HG02885 (cell line): ENCODE measurements around the gene SMKR1.
"Not testable (repeated sequence)": the region's sequence is repeated elsewhere in the genome, so short reads cannot be mapped to it uniquely, and the experiment has no call there.

ENCODE experiments used
- ATAC-seq: cut with Tn5 transposase; IDR thresholded peaks from one replicate; pipeline ENCODE4 v1.9.1; 2021; ENCODE audit warnings: mild to moderate bottlenecking; ENCODE audit not compliant: unreplicated experiment, poor library complexity

The SMKR1 gene

DNA sequence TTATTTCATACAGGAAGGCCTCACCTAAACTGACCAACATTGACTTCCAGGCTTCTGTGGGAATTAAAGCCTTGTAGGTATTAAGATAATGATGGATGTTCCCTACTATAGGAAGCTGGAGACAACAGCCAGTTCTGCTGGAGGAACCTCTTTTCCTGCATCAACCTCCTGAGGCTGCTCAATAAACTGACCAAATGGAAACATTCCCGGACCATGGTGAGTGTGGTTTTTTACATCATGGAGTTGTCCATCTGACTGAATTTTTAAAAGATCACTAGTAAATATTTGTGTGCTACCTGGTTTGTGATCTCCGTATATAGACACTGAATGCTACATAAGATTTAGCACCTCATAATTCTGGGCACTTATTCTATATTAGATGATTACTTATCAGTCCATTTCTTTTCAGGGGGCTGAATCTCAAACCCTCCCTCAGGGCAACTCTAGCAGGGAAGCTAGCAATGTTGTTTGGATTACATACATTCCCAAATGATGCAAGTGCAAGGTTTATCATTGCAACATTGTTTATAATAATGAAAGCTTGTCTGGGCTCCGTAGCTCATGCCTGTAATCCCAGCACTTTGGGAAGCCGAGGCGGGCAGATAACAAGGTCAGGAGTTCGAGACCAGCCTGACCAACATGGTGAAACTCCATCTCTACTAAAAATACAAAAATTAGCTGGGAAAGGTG lies 21.5 kb upstream of the SMKR1 start:
- no peak for ATAC-seq

- ATAC-seq, result not testable (repeated sequence)
Measured at GRCh38 chr7:129481376-129481775, 21.0 kb upstream of the SMKR1 start.

GRCh38 chr7:129482781-129483180 lies 19.6 kb upstream of the SMKR1 start:
- no peak for ATAC-seq

DNA sequence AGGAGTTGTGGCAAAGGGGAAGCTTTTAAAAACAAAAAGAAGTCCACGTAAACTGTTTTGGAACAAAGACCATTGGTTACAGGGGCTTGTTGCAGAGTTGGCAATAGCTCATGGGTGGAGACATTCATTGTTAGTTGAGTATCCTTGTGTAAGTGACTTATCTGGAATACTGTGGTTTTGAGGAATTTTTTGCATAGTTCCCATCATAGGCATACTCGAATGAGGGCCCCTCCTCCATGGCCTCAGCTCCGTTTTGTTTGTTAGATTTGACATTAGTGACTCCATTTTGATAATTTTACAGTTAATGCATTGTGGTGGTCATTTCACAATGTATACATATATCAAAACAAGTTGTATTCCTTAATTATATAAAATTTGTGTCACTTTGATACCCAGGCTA lies 12.8 kb upstream of the SMKR1 start:
- ATAC-seq, result no peak

DNA sequence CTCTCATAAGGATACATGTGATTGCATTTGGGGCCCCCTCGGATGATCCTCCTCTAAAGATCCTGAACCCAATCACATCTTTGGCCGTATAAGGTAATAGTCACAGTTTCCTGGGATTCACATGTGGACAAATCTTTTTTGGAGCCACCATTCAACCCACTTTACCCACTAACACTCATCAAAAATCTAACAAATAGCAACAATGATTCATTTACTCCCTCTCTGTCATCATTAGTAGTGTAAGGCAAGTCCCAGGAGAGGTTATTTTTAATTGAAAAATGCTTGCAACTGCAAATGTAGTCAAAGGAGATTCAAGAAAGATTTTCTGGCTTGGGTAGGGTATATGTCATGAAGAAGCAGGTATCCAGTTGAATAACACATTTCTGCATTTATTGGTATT lies 9.9 kb upstream of the SMKR1 start:
- ATAC-seq, result no peak

DNA sequence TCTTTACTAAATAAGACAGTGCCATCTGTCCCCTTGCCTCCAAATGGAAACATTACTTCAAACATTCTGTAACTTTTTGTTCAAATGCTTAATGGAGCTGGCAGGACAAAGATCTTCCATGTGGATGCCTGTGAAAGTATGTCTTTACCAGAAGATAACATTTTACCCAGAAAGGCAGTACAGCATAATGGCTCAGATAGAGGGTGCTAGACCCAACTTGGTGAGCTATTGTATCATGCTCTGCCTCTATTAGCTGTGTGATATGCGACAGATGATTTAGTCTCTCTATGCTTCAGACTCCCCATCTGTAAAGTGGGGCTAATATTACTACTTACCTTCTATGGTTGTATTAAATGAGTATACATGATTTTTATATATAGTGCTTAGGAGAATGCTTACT lies 8.8 kb upstream of the SMKR1 start:
- peak; percentile 42 for ATAC-seq

DNA sequence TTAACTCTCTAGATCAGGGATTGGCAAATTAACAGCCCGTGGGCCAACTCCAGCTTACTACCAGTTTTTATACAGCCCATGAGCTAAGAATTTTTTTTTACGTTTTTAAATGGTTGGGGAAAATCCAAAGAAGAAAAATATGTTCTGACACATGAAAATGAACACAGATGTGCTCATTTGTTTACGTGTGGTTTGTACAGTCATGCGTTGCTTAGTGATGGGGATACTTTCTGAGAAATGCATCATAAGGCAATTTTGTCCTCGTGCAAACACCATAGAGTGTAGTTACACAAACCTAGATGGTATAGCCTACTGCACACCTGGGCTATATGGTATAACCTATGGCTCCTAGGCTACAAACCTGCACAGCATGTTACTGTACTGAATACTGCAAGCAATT lies 8.3 kb upstream of the SMKR1 start:
- peak; percentile 80 for ATAC-seq

DNA sequence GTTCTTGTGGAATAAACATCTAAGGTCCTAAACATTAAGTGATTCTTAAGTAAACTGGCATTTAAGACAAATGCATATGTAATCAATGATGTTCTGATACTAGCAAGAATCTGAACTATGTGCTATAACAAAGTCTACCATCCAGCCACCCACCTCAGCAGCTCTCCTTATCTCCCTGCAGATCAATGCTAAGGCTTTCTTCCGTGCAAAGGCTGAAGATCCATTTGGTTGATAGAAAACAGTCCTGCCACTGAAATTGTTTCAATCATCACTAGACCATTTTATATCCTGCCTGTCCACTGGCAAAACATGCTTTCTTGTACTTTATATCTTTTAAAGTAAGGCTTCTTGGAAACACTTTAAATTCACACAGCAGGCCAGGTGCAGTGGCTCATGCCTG lies 6.3 kb upstream of the SMKR1 start:
- no peak for ATAC-seq

- ATAC-seq, result no peak
Measured at GRCh38 chr7:129496653-129497052, 5.7 kb upstream of the SMKR1 start.

DNA sequence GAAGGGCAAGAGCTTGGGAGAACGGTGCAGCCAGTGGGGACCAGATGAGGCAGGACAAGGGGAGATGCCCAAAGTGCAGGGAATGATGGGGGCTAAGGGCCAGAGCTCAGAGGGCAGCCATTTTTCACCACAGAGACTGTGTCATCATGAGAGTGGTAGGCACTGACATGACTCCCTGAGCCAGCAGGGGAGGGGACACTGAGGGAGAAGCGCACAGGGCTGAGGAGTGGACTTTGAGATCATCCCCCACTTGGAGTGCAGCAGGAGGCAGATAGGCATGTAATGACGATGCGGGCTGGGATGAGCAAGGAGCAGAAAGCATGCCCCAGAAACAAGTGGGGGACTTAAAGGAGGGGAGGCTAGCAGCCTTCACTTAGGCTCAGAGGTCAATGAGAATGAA lies 5.2 kb upstream of the SMKR1 start:
- no peak for ATAC-seq

- ATAC-seq, result no peak
Measured at GRCh38 chr7:129498021-129498420, 4.3 kb upstream of the SMKR1 start.

GRCh38 chr7:129499999-129500398 lies 2.3 kb upstream of the SMKR1 start:
- ATAC-seq, result no peak

GRCh38 chr7:129502708-129503685 lies 666 bp downstream of the SMKR1 start:
- ATAC-seq, result peak; percentile 19

DNA sequence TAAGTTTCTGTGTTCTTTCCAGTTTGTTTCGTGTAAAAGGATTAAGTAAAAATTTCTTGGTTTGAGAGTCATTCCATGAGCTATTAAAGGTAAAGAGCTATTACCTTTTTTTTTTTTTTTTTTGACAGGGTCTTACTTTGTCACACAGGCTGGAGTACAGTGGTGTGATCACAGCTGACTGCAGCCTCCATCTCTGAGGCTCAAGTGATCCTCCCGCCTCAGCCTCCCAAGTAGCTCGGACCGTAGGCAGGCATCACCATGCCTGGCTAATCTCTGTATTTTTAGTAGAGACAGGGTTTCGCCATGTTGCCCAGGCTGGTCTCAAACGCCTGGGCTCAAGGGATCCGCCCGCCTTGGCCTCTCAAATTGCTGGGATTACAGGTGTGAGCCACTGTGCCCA lies 1.4 kb downstream of the SMKR1 start:
- ATAC-seq, result no peak

- no peak for ATAC-seq
Measured at GRCh38 chr7:129512192-129512591, 9.9 kb downstream of the SMKR1 start.

DNA sequence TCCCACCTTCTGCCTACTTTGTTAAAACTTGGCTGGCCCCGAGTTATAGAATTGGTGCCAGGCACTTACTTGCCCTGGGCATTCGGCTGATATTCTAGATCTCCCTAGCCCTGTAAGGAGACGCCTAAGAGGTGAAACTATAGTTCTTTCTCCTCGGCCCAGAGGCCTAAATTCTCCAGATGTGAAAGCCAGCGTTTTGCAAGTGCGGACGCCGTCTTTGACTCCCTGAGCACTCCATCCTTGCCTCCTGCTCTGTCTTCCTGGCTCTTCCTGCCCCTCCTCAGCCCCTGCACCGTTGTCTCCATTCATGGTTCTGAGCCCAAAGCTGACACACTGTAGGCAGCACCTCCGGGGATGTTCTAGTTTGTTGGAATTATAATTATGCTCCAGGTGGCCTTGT lies 11.2 kb downstream of the SMKR1 start:
- ATAC-seq, result no peak

GRCh38 chr7:129514683-129515082 lies 12.4 kb downstream of the SMKR1 start:
- no peak for ATAC-seq

GRCh38 chr7:129515381-129515780 lies 13.1 kb downstream of the SMKR1 start:
- ATAC-seq, result no peak

DNA sequence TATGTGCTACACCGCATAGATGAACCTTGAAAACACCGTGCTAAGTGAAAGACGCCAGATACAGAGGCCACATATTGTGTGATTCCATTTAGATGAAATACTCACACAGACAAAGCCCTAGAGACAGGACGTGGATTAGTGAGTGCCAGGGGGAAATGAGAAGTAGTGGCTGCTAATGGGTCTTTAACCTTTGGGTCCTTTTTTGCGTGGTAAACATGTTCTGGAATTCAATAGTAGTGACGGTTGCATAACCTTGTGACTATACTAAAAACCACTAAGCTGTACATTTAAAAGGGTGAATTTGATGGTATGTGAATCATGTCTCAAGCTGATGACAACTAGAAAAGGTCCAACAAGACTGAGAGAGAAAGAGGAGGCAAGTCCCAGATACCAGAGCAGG lies 15.6 kb downstream of the SMKR1 start:
- ATAC-seq, result no peak

DNA sequence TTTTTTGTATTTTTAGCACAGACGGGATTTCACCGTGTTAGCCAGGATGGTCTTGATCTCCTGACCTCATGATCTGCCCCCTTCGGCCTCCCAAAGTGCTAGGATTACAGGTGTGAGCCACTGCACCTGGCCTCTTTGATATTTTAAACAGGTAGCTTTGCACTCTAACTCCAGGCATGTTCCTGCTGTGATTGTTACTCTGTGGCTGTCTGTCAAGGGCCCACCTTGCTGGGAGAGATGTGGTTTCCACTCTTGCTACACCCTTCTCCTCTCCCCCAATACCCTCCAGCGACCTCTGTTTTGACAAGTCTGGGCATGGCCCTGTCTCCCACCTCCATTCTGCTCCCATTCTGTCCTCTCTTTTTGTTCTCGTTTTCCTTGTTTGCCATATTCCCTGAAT lies 17.1 kb downstream of the SMKR1 start:
- no peak for ATAC-seq

DNA sequence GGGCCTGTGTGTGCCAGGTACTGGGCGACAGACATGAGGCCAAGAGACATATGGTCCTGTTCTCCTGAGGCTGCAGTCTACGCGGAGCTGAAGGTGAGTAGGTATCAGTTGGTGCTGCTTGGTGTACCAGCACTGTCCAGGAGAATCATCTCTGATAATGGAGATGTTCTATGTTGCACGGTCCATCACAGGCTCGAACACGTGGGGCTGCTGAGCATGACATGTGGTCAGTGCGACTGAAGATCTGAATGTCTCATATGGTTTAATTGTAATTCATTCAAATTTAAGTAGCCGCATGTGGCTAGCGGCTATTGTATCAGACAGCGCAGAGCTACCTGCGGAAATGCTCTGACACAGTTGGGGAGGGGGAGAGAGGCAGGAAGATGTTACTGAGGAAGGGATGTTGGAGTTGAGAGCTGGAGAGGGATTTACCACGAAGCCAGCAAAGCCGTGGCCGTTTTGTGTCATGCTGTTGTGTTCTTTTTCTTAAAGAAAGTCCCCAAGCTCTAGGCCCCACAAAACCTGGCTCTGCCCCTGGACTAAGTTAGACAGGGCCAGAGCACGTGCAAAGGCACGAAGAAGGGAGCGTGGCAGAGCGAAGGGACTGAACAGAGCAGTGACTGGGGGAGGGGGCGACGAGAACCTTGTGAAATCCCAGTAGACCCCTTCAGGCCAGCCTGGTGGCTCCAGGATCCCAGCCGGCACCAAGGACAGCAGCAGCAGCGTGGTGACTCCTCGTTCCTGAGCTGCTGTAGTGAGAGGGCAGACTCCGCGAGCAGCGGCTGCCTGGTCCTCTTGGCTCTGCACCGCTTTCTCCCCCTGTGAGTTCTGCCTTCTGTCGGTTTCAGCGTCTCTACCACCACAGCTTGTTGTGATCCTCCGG lies 20.0 kb downstream of the SMKR1 start:
- no peak for ATAC-seq
